GM12878 (cell line): Measurements from ENCODE around the gene DUSP14.

Experiments
- BCL11A ChIP-seq: IDR thresholded peaks from 2 replicates; pipeline ENCODE4 v1.6.1; 2011; ENCODE audit warnings: low read depth, low read length
- CREM ChIP-seq: IDR thresholded peaks from 2 replicates; pipeline ENCODE4 v1.6.1; 2014; ENCODE audit warnings: antibody characterized with exemption, low read depth
- CUX1 ChIP-seq: IDR thresholded peaks from 2 replicates; pipeline ENCODE4 v1.6.1; 2012; ENCODE audit warnings: improper control_type of control experiment, low read depth, low read length; ENCODE audit not compliant: insufficient replicate concordance
- MYC ChIP-seq: IDR thresholded peaks from 2 replicates; pipeline ENCODE4 v1.6.1; 2011; ENCODE audit warnings: mild to moderate bottlenecking, low read length, moderate library complexity, inconsistent platforms; ENCODE audit not compliant: insufficient read depth, insufficient replicate concordance, insufficient read length, severe bottlenecking
- NFIC ChIP-seq: IDR thresholded peaks from 2 replicates; pipeline ENCODE4 v1.6.1; 2012; ENCODE audit warnings: low read depth, mild to moderate bottlenecking, inconsistent platforms, low read length, moderate library complexity
- RAD51 ChIP-seq: fragments of 450-650 bp; IDR thresholded peaks from 2 replicates; pipeline ENCODE4 v1.6.1; 2016; ENCODE audit warnings: moderate library complexity, mild to moderate bottlenecking, inconsistent platforms
- RFX5 ChIP-seq: IDR thresholded peaks from 2 replicates; pipeline ENCODE4 v1.6.1; 2011; ENCODE audit warnings: low read depth, low read length, improper control_type of control experiment
- SIX5 ChIP-seq: IDR thresholded peaks from 2 replicates; pipeline ENCODE4 v1.6.1; 2011; ENCODE audit warnings: mild to moderate bottlenecking, low read depth, low read length, moderate library complexity; ENCODE audit not compliant: severe bottlenecking
- TF ChIP-seq, protein P1 (sequence below), 3 experiments: IDR thresholded peaks in 2 of 3; conservative IDR thresholded peaks in 1 of 3; 2 replicates each; pipeline ENCODE4 v1.5.1; 2011; ENCODE audit warnings: low read depth in 3 of 3, low read length in 3 of 3, mild to moderate bottlenecking in 3 of 3, control low read depth in 2 of 3, moderate library complexity in 2 of 3, inconsistent platforms in 1 of 3, mixed read lengths in 1 of 3; ENCODE audit not compliant: control insufficient read depth in 2 of 3, insufficient read depth in 1 of 3; ENCODE audit errors: extremely low read depth in 1 of 3
- TF ChIP-seq, protein P2 (sequence below): fragments of 450-650 bp; IDR thresholded peaks from 2 replicates; pipeline ENCODE4 v1.6.1; 2018; ENCODE audit warnings: mild to moderate bottlenecking, low read depth, moderate library complexity; ENCODE audit not compliant: partially characterized antibody
- TF ChIP-seq, protein P3 (sequence below): fragments of 450-650 bp; IDR thresholded peaks from 2 replicates; pipeline ENCODE4 v1.6.1; 2014; ENCODE audit warnings: mild to moderate bottlenecking
- TF ChIP-seq, protein P4 (sequence below): fragments of 450-650 bp; IDR thresholded peaks from 2 replicates; pipeline ENCODE4 v1.6.1; 2016; ENCODE audit warnings: mild to moderate bottlenecking, moderate library complexity, borderline replicate concordance

DNA sequence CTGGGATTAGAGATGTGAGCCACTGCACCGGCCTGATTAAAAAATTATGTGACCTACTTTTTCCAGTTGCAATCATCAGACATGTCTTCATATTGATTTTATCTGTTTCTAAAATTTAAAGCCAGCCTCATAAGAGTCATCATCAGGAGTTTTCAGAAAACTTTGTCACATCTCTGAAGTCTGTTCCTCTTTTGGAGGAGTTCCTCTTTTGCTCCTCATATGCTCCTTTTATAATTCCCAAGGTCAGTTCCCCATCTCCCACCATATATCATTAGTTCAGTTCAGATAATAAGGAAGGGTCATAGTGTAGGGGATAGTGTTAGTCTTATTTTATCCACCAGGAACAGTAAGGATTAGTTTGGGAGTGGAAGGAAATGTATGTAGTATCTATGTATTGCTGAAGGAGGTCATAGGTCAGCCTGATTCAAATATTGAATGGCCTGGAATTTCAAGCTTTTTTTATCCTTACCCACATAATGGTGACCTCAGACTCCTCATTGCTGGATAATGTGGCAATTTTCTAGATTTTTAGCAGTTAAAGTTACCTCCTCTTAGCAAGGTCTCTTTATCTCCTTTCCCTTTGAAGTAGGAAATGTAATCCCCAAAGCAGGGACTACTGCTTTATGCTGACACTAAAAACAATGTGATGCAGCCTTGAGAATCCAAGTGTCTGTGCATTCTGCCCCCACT, 13.8 kb upstream of the DUSP14 start:
- TF ChIP-seq NFIC (no peak), SIX5 (no peak), MYC (no peak), CREM (no peak), RAD51 (no peak), RFX5 (no peak), BCL11A (no peak), CUX1 (no peak)
- TF ChIP-seq, protein P1, sequence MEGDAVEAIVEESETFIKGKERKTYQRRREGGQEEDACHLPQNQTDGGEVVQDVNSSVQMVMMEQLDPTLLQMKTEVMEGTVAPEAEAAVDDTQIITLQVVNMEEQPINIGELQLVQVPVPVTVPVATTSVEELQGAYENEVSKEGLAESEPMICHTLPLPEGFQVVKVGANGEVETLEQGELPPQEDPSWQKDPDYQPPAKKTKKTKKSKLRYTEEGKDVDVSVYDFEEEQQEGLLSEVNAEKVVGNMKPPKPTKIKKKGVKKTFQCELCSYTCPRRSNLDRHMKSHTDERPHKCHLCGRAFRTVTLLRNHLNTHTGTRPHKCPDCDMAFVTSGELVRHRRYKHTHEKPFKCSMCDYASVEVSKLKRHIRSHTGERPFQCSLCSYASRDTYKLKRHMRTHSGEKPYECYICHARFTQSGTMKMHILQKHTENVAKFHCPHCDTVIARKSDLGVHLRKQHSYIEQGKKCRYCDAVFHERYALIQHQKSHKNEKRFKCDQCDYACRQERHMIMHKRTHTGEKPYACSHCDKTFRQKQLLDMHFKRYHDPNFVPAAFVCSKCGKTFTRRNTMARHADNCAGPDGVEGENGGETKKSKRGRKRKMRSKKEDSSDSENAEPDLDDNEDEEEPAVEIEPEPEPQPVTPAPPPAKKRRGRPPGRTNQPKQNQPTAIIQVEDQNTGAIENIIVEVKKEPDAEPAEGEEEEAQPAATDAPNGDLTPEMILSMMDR (IDR thresholded peaks at IDR 0.05 in 2 of 3, conservative IDR thresholded peaks at IDR 0.05 in 1 of 3; ENCODE audit: control insufficient read depth in 2 of 3, extremely low read depth in 1 of 3, insufficient read depth in 1 of 3, low read depth in 3 of 3, low read length in 3 of 3), result no peak
- TF ChIP-seq, protein P2, sequence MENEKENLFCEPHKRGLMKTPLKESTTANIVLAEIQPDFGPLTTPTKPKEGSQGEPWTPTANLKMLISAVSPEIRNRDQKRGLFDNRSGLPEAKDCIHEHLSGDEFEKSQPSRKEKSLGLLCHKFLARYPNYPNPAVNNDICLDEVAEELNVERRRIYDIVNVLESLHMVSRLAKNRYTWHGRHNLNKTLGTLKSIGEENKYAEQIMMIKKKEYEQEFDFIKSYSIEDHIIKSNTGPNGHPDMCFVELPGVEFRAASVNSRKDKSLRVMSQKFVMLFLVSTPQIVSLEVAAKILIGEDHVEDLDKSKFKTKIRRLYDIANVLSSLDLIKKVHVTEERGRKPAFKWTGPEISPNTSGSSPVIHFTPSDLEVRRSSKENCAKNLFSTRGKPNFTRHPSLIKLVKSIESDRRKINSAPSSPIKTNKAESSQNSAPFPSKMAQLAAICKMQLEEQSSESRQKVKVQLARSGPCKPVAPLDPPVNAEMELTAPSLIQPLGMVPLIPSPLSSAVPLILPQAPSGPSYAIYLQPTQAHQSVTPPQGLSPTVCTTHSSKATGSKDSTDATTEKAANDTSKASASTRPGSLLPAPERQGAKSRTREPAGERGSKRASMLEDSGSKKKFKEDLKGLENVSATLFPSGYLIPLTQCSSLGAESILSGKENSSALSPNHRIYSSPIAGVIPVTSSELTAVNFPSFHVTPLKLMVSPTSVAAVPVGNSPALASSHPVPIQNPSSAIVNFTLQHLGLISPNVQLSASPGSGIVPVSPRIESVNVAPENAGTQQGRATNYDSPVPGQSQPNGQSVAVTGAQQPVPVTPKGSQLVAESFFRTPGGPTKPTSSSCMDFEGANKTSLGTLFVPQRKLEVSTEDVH, result no peak
- TF ChIP-seq, protein P3, sequence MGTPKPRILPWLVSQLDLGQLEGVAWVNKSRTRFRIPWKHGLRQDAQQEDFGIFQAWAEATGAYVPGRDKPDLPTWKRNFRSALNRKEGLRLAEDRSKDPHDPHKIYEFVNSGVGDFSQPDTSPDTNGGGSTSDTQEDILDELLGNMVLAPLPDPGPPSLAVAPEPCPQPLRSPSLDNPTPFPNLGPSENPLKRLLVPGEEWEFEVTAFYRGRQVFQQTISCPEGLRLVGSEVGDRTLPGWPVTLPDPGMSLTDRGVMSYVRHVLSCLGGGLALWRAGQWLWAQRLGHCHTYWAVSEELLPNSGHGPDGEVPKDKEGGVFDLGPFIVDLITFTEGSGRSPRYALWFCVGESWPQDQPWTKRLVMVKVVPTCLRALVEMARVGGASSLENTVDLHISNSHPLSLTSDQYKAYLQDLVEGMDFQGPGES, result no peak
- TF ChIP-seq, protein P4, sequence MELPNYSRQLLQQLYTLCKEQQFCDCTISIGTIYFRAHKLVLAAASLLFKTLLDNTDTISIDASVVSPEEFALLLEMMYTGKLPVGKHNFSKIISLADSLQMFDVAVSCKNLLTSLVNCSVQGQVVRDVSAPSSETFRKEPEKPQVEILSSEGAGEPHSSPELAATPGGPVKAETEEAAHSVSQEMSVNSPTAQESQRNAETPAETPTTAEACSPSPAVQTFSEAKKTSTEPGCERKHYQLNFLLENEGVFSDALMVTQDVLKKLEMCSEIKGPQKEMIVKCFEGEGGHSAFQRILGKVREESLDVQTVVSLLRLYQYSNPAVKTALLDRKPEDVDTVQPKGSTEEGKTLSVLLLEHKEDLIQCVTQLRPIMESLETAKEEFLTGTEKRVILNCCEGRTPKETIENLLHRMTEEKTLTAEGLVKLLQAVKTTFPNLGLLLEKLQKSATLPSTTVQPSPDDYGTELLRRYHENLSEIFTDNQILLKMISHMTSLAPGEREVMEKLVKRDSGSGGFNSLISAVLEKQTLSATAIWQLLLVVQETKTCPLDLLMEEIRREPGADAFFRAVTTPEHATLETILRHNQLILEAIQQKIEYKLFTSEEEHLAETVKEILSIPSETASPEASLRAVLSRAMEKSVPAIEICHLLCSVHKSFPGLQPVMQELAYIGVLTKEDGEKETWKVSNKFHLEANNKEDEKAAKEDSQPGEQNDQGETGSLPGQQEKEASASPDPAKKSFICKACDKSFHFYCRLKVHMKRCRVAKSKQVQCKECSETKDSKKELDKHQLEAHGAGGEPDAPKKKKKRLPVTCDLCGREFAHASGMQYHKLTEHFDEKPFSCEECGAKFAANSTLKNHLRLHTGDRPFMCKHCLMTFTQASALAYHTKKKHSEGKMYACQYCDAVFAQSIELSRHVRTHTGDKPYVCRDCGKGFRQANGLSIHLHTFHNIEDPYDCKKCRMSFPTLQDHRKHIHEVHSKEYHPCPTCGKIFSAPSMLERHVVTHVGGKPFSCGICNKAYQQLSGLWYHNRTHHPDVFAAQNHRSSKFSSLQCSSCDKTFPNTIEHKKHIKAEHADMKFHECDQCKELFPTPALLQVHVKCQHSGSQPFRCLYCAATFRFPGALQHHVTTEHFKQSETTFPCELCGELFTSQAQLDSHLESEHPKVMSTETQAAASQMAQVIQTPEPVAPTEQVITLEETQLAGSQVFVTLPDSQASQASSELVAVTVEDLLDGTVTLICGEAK, result no peak
